Camera-type eye (tissue), 1 donor: ENCODE measurements around the gene EGR4. TPM values are rescaled to one million over a fixed set of nuclear protein-coding genes. Genes with fewer than 3 reads are reported as not detected.

Source experiments
- total RNA-seq: library from RNA; depleted of rRNA; stranded (reverse); fragments of >200 nt; gene quantifications from one replicate; pipeline ENCODE4 v1.2.3, GENCODE V29; 2014

EGR4 gene
- total RNA-seq, result not detected

DNA sequence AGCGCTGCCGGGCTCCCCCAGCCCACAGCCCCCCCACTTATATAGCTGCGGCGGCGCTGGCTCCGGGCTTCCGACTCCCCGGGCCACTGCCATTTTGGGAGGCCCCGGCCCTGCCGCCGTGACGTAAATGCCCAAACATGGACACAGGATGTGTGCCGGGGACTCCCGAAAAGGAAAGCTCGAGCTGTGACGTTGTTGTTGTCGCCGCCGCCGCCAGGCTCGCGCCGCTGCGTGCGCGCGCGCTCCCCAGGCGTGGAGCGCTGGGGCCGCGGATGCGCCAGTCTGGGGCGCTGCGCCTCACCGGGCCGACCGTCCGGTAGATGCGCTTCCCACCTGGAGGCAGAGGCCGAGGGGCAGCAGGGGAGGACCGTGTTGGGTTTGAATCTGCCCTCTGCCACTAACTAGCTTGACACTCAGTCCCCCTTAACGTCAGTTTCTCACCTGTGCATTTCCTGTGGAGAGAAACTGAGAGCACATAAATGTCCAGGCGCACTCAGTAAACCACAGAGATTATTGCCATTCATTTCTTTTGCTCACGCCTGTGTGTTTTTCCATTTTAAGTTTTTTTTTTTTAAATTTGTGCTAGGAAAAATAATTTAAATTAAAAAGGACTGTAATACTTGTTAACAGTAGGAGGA, at the start of gene EGR4:
Gene EGR4, minus strand, starts transcription at position 15 of the 638 bp plus-strand sequence. CDS start 231 bp downstream, outside the sequence.

GRCh38 chr2:73284296-73285158, 8.8 kb downstream of the EGR4 start, which contains the start of gene FBXO41:
Gene FBXO41 (minus strand): TSS chr2:73284478. CDS start chr2:73269630, 14,848 bp downstream.

Other genes starting within 250 kb of the EGR4 start
- 13.2 TPM for gene SFXN5, start 221.8 kb downstream of the EGR4 start, total RNA-seq
- gene RAB11FIP5, start 180.6 kb downstream of the EGR4 start, total RNA-seq, result 17.6 TPM
- gene NOTO, start 91.0 kb downstream of the EGR4 start, total RNA-seq, result not detected
- 21.8 TPM for gene SMYD5, start 79.3 kb downstream of the EGR4 start, total RNA-seq
- 17.0 TPM for gene PRADC1, start 60.3 kb downstream of the EGR4 start, total RNA-seq
- 178 TPM for gene CCT7, start 59.2 kb downstream of the EGR4 start, total RNA-seq
- gene FBXO41, start 9.1 kb downstream of the EGR4 start, total RNA-seq, result 6.7 TPM
- 87.4 TPM for gene ALMS1, start 92.3 kb upstream of the EGR4 start, total RNA-seq